SK-N-SH treated with all-trans-retinoic acid at 6 μM for 48 hours (cell line): ENCODE measurements around the gene ARHGAP22.

Experiments
- ATAC-seq: fragments of 200-7000 bp; cut with Tn5 transposase; 3 replicates; pipeline ENCODE4 v1.9.1; 2020; ENCODE audit warnings: mild to moderate bottlenecking, moderate library complexity
- ARNTL ChIP-seq: fragments of 450-650 bp; formaldehyde crosslinking; IDR thresholded peaks from 2 replicates; pipeline ENCODE4 v1.5.0; 2020; ENCODE audit warnings: low read depth, mild to moderate bottlenecking, moderate library complexity, borderline replicate concordance
- BACH2 ChIP-seq: fragments of 250-450 bp; sonication (Bioruptor Pico); IDR thresholded peaks from 2 replicates; pipeline ENCODE4 v1.9.0; 2021; ENCODE audit warnings: mild to moderate bottlenecking, borderline replicate concordance
- CREB5 ChIP-seq: fragments of 250-450 bp; sonication (Bioruptor Pico); IDR thresholded peaks from 2 replicates; pipeline ENCODE4 v1.5.1; 2020; ENCODE audit warnings: low read depth, mild to moderate bottlenecking, moderate library complexity
- ISL1 ChIP-seq: fragments of 250-450 bp; sonication (Bioruptor Pico); IDR thresholded peaks from 2 replicates; pipeline ENCODE4 v2.1.2; 2022; ENCODE audit warnings: mild to moderate bottlenecking, moderate library complexity
- OSR1 ChIP-seq: fragments of 250-450 bp; sonication (Bioruptor Pico); IDR thresholded peaks from 2 replicates; pipeline ENCODE4 v1.8.0; 2022; ENCODE audit warnings: moderate library complexity, mild to moderate bottlenecking, inconsistent platforms
- PATZ1 ChIP-seq: fragments of 250-450 bp; sonication (Bioruptor Pico); IDR thresholded peaks from 2 replicates; pipeline ENCODE4 v1.8.0; 2020; ENCODE audit warnings: mild to moderate bottlenecking, moderate library complexity, borderline replicate concordance
- POU6F1 ChIP-seq: fragments of 250-450 bp; sonication (Bioruptor Pico); IDR thresholded peaks from 2 replicates; pipeline ENCODE4 v1.8.0; 2021; ENCODE audit warnings: low read depth, mild to moderate bottlenecking, moderate library complexity, borderline replicate concordance
- PPARA ChIP-seq: fragments of 250-450 bp; sonication (Bioruptor Pico); IDR thresholded peaks from 2 replicates; pipeline ENCODE4 v1.5.0; 2020; ENCODE audit warnings: mild to moderate bottlenecking, borderline replicate concordance
- RARB ChIP-seq: fragments of 250-450 bp; sonication (Bioruptor Pico); IDR thresholded peaks from 2 replicates; pipeline ENCODE4 v1.8.0; 2021; ENCODE audit warnings: mild to moderate bottlenecking, moderate library complexity
- SNAI2 ChIP-seq: fragments of 250-450 bp; sonication (Bioruptor Pico); IDR thresholded peaks from 2 replicates; pipeline ENCODE4 v1.5.0; 2020; ENCODE audit warnings: mild to moderate bottlenecking, moderate library complexity
- TCF4 ChIP-seq: fragments of 250-450 bp; sonication (Bioruptor Pico); IDR thresholded peaks from 2 replicates; pipeline ENCODE4 v1.8.0; 2021; ENCODE audit warnings: mild to moderate bottlenecking, moderate library complexity, borderline replicate concordance
- TSHZ2 ChIP-seq: fragments of 250-450 bp; sonication (Bioruptor Pico); IDR thresholded peaks from 2 replicates; pipeline ENCODE4 v1.5.0; 2020; ENCODE audit warnings: mild to moderate bottlenecking, moderate library complexity
- ZC3H10 ChIP-seq: fragments of 250-450 bp; sonication (Bioruptor Pico); IDR thresholded peaks from 2 replicates; pipeline ENCODE4 v1.5.1; 2021; ENCODE audit warnings: mild to moderate bottlenecking, moderate library complexity
- ZFP3 ChIP-seq: fragments of 250-450 bp; sonication (Bioruptor Pico); IDR thresholded peaks from 2 replicates; pipeline ENCODE4 v1.5.0; 2020; ENCODE audit warnings: mild to moderate bottlenecking, moderate library complexity
- ZNF565 ChIP-seq: fragments of 450-650 bp; formaldehyde crosslinking; conservative IDR thresholded peaks from 2 replicates; pipeline ENCODE4 v1.5.0; 2020; ENCODE audit warnings: low read depth, mild to moderate bottlenecking, moderate library complexity
- ZNF70 ChIP-seq: fragments of 450-650 bp; formaldehyde crosslinking; IDR thresholded peaks from 2 replicates; pipeline ENCODE4 v1.5.0; 2020; ENCODE audit warnings: mild to moderate bottlenecking, moderate library complexity
- ZNF8 ChIP-seq: fragments of 450-650 bp; formaldehyde crosslinking; IDR thresholded peaks from 2 replicates; pipeline ENCODE4 v1.5.0; 2020; ENCODE audit warnings: mild to moderate bottlenecking, moderate library complexity

ARHGAP22 gene

GRCh38 chr10:48551861-48552591 is 52.8 kb downstream of the ARHGAP22 start:
- ATAC-seq: peak; percentile 91
- TF ChIP-seq OSR1 (CRISPR knock-in tag) (no peak), TSHZ2 (0 out of 2 replicates have a peak, but pooled peaks have one; percentile 34), ISL1 (CRISPR knock-in tag) (no peak), ZC3H10 (CRISPR knock-in tag) (no peak), SNAI2 (CRISPR knock-in tag) (no peak), POU6F1 (CRISPR knock-in tag) (no peak), RARB (CRISPR knock-in tag) (no peak)

GRCh38 chr10:48550977-48551376 is 53.9 kb downstream of the ARHGAP22 start:
- no peak for ATAC-seq
- no peak for TF ChIP-seq ARNTL (CRISPR knock-in tag)
- TF ChIP-seq POU6F1 (CRISPR knock-in tag): no peak
- no peak for TF ChIP-seq PATZ1 (CRISPR knock-in tag)
- TF ChIP-seq BACH2 (CRISPR knock-in tag): no peak
- TF ChIP-seq ZNF565 (CRISPR knock-in tag): no peak
- no peak for TF ChIP-seq ZNF70
- no peak for TF ChIP-seq ZFP3 (CRISPR knock-in tag)
- TF ChIP-seq ZNF8 (CRISPR knock-in tag): no peak
- no peak for TF ChIP-seq PPARA (CRISPR knock-in tag)
- no peak for TF ChIP-seq SNAI2 (CRISPR knock-in tag)
- TF ChIP-seq ISL1 (CRISPR knock-in tag): no peak
- TF ChIP-seq ZC3H10 (CRISPR knock-in tag): no peak
- TF ChIP-seq CREB5: no peak
- TF ChIP-seq TCF4: no peak
- TF ChIP-seq OSR1 (CRISPR knock-in tag): no peak
- no peak for TF ChIP-seq TSHZ2
